ENCODE measurements around the gene CCDC85A. TPM values are rescaled to one million over a fixed set of nuclear protein-coding genes. Genes with fewer than 3 reads are reported as not detected.

The CCDC85A gene
- total and polyA plus RNA-seq, 2 experiments from 2014 or later = 0.21 to 0.24 TPM

GRCh38 chr2:56222481-56222880 lies 38.7 kb downstream of the CCDC85A start (continued):
- no peak for TF ChIP-seq ZNF462 (CRISPR knock-in tag; IDR thresholded peaks at IDR 0.05)
- no peak for TF ChIP-seq CTCF (conservative IDR thresholded peaks at IDR 0.05; ENCODE audit: low read depth in 2 of 2)
- TF ChIP-seq NANOG (IDR thresholded peaks at IDR 0.05; ENCODE audit: borderline replicate concordance) = no peak
- TF ChIP-seq POLR2AphosphoS5 (IDR thresholded peaks at IDR 0.05; ENCODE audit: low read depth) = no peak
- no peak for TF ChIP-seq ETS1 (IDR thresholded peaks at IDR 0.05)

GRCh38 chr2:56224316-56224715 lies 40.5 kb downstream of the CCDC85A start:
- H3K9me3 Mint-ChIP-seq = no peaks in the 10 kb centered on the region
- H3K4me3 ChIP-seq = no peak overlapping the region
- no peaks in the 10 kb centered on the region for H3K36me3 Mint-ChIP-seq (ENCODE audit: low read depth)
- no peak overlapping the region for H3K4me2 ChIP-seq
- H3K4me1 Mint-ChIP-seq = no peaks in the 10 kb centered on the region
- H2AFZ ChIP-seq = no peak overlapping the region
- H3K9me2 ChIP-seq (ENCODE audit: insufficient read depth) = no peaks in the 10 kb centered on the region
- H3K27me3 ChIP-seq (ENCODE audit: insufficient read depth) = no peaks in the 10 kb centered on the region
- no peak for DNase-seq (ENCODE audit: low spot score)
- H3F3A ChIP-seq (replicated peaks; ENCODE audit: low read depth) = no peaks in the 10 kb centered on the region
- no peaks in the 10 kb centered on the region for H3K79me2 ChIP-seq (replicated peaks; ENCODE audit: insufficient read depth)
- no peaks in the 10 kb centered on the region for H3K4me1 ChIP-seq (ENCODE audit: insufficient read depth)
- H3K27ac ChIP-seq (ENCODE audit: low read depth) = no peak overlapping the region
- no peak for ATAC-seq
- no peak overlapping the region for H3K27ac Mint-ChIP-seq
- H3K4me3 Mint-ChIP-seq = no peak overlapping the region
- H3K36me3 ChIP-seq (ENCODE audit: insufficient read depth) = no peaks in the 10 kb centered on the region
- no peaks in the 10 kb centered on the region for H3K27me3 Mint-ChIP-seq (ENCODE audit: insufficient read depth, low read depth, poor library complexity)
- H4K20me1 ChIP-seq (replicated peaks; ENCODE audit: insufficient read depth) = no peaks in the 10 kb centered on the region
- no peak for TF ChIP-seq ZNF462 (CRISPR knock-in tag; IDR thresholded peaks at IDR 0.05)
- TF ChIP-seq POLR2AphosphoS5 (IDR thresholded peaks at IDR 0.05; ENCODE audit: low read depth) = no peak
- no peak for TF ChIP-seq STAT1 (IDR thresholded peaks at IDR 0.05; ENCODE audit: unreplicated experiment)
- no peak for TF ChIP-seq ZNF114 (CRISPR knock-in tag; IDR thresholded peaks at IDR 0.05)

Data from GM23338 (cell line).